Spleen (tissue), 7 donors: Measurements from ENCODE around the gene SNAPIN.

Source experiments
- CTCF ChIP-seq, 11 experiments: fragments of 200-600 bp in 7 of 11; fragments of 450-650 bp in 4 of 11; sonication (generic) in 4 of 11; IDR thresholded peaks in 8 of 11; conservative IDR thresholded peaks in 3 of 11; 1 replicate in 7 of 11; 2 replicates in 4 of 11; pipeline versions ENCODE4 v1.4.0 to v1.8.0; 2016 to 2021; ENCODE audit warnings: antibody characterized with exemption in 11 of 11, inconsistent platforms in 4 of 11, mild to moderate bottlenecking in 1 of 11
- POLR2A ChIP-seq, 3 donors: fragments of 450-650 bp; IDR thresholded peaks; one replicate each; pipeline ENCODE4 v1.5.1; 2017; ENCODE audit warnings: antibody characterized with exemption in 3 of 3, mild to moderate bottlenecking in 1 of 3
- POLR2AphosphoS5 ChIP-seq, 3 donors: sonication (generic); formaldehyde crosslinking; IDR thresholded peaks; one replicate each; pipeline ENCODE4 v1.5.1; 2017; ENCODE audit warnings: antibody characterized with exemption in 3 of 3
- donor health status: DM: no; HTN: no; CAD: no; lungs with moderate emphysema.
- donor health status: DM: no; HTN: no; CAD: no.
- donor health status: DM: no; HTN: no; CAD: no.

- no peak for TF ChIP-seq POLR2A (IDR thresholded peaks at IDR 0.05)
- TF ChIP-seq CTCF (IDR thresholded peaks at IDR 0.05 in 8 of 11, conservative IDR thresholded peaks at IDR 0.05 in 3 of 11) = no peak
- TF ChIP-seq POLR2AphosphoS5 (IDR thresholded peaks at IDR 0.05) = peak; percentile 50 to 61 (median 60)
Measured at GRCh38 chr1:153648000-153648643, 10.4 kb upstream of the SNAPIN start.
